Lower leg skin (tissue), 3 donors: ENCODE data around the gene SERPINA6.

Experiments used
- CTCF ChIP-seq, 3 donors: fragments of 450-650 bp; IDR thresholded peaks; one replicate each; pipeline ENCODE4 v1.5.1; 2016; ENCODE audit warnings: antibody characterized with exemption in 3 of 3, mild to moderate bottlenecking in 3 of 3, moderate library complexity in 2 of 3
- POLR2A ChIP-seq, 2 donors: fragments of 450-650 bp; IDR thresholded peaks; one replicate each; pipeline ENCODE4 v1.6.1; 2016 to 2017; ENCODE audit warnings: antibody characterized with exemption in 2 of 2, mild to moderate bottlenecking in 1 of 2, moderate library complexity in 1 of 2

GRCh38 chr14:94363151-94363624, 40.1 kb upstream of the SERPINA6 start:
- no peak for TF ChIP-seq CTCF (IDR thresholded peaks at IDR 0.05)
- TF ChIP-seq POLR2A (IDR thresholded peaks at IDR 0.05), result no peak
